CD4-positive, alpha-beta T cell treated with Interleukin-1 beta for 1 hour (primary cell): ENCODE data around the gene TSTD1.

Experiments
- DNase-seq, 2 donors: peaks; one replicate each; pipeline ENCODE4 v3.0.0-alpha.2; 2020 to 2022

Gene TSTD1, protein sequence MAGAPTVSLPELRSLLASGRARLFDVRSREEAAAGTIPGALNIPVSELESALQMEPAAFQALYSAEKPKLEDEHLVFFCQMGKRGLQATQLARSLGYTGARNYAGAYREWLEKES

GRCh38 chr1:161038523-161039153, at the start of gene TSTD1:
Gene TSTD1, minus strand, starts transcription at chr1:161038964. Its CDS starts 75 bp downstream, at chr1:161038889.
- peak; percentile 89 to 90 for DNase-seq

GRCh38 chr1:161086457-161086856, 47.7 kb upstream of the TSTD1 start:
- no peak for DNase-seq

- no peak for DNase-seq
Measured at GRCh38 chr1:161085165-161085564, 46.4 kb upstream of the TSTD1 start.

GRCh38 chr1:161084597-161084988, 45.8 kb upstream of the TSTD1 start:
- DNase-seq, result no peak

GRCh38 chr1:161083748-161084596, 45.2 kb upstream of the TSTD1 start:
- no peak for DNase-seq

- peak in 1 of 2 donors; percentile 84 for DNase-seq
Measured at GRCh38 chr1:161082996-161083747, 44.4 kb upstream of the TSTD1 start.

DNA sequence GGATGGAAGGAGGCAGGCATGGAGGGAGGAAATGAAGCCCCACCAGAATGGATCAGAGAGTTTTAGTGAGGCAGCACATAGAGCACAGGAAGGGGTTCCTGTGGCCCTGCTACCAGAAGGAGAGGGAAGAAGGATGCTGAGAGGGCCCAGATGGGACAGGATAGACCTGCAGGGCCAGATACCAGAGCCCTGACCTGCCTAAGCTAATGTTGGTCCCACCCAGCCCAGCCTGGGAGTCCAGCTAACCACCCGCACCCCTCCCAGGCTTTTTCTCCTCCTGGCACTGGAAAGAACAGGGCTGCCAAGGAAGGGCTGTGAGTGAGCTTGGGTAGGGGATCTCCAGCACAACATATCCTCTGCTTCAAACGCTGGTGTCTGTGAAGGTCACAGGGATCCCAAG, 43.7 kb upstream of the TSTD1 start:
- DNase-seq, result no peak

GRCh38 chr1:161081519-161081918, 42.8 kb upstream of the TSTD1 start:
- no peak for DNase-seq

DNA sequence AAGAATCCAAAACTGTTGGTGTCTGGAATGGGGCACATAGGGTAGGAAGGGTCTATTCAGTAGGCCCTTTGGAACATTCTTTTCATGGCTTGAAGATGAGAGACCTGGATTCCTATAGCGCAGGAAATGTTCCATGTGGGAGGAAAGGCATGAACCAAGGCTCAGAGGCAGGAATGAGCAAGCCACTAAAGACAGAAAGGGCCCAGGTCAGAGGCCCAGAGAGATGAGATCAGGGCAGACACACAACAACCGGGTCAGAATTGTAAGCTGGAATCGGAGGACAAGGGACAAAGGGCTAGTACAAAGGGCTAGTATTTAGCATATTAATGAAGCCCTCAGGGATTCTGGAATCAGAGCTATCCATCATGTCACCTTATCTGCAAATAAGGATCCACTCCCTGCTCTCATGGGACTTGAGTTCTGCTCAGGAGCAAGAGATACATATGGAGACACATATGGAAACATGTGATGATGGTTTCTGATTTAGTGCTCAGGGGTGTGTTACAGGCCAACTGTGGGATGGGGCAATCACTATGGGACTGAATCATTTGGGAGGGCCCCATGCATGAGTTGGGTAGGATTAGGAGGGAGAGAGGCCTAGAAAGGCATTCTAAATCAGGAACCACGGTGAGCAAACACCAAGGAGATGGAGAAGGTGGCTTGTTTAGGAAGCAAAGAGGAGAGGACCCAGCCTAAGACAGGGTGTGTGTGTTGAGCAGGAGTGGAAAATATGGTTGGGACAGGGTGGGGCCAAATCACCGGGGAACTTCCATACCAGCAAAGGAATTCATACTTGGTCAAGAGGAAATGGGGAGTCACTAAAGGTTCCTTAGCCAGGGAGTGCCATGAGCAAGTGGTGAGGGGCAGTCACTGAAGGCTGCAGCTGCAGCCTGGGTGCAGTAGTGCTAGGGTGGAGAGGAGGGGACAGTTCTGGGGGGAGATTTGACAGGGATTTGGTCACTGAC, 42.0 kb upstream of the TSTD1 start:
- no peak for DNase-seq

- DNase-seq, result no peak
Measured at GRCh38 chr1:161079436-161080110, 40.8 kb upstream of the TSTD1 start.

GRCh38 chr1:161077426-161077825, 38.7 kb upstream of the TSTD1 start:
- DNase-seq, result no peak

- DNase-seq, result no peak
Measured at GRCh38 chr1:161076410-161076809, 37.6 kb upstream of the TSTD1 start.

DNA sequence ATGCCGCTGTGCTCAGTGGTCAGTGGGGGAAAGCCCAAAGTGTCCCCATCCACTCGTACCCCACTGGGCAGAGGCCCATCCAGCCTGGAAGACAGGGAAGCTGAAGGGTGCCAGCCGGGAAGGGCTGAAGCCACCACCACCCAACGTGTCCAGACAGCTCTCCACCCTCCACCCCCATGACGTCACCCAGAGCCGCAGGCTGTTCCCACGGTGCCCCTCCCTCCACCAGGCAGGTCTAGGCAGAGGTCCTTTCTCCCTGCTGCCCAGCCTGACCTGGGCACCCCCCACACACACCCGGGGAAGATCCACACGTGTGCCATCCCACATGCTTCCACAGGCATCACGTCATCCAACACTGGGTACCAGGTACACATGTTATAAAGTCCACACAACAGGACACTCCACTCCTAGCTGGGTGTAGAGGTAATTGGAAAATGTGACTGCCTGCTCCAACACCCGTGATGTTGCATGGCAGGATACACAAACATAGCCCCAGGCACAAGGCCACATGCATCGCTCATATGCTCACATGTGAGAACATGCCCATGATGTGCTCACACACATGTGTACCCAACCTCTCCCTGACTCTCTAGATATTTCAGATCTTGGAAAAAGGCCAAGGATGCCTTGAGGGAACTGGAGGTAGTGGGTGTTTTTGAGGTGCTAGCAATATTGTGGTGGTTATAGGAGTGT, 36.1 kb upstream of the TSTD1 start:
- DNase-seq, result no peak

DNA sequence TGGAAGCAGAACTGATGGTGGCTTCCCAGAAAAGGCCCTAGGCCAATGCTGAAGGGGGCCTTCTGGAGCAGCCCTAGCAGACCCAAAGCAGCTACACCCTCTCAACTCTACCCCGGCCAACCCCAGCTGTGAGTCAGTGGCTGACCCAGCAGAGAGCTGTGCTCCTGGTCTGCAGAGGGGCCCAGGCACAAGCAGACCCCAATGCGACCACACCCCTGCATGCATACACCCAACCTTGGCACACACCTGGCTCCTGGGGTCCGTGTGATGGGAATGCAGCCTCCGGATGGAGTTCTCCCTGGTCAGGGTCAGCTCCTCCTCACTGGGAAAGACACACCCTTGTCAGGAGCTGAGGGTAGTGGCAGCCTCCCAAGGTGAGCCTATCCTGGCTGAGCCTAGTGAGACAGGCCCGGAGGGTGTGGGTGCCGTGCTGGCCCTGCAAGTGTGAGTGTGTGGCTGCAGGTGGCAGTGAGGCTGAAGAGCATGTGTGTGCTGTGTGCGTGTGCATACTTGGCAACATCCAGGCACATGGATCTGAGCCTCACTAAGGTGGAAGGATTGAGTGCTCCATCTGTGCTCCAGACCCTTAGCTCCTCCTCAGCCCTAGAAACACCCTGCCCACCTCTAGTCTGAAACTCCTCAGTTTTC, 34.8 kb upstream of the TSTD1 start:
- DNase-seq, result no peak

GRCh38 chr1:161072751-161073449, 34.1 kb upstream of the TSTD1 start:
- DNase-seq, result no peak

DNA sequence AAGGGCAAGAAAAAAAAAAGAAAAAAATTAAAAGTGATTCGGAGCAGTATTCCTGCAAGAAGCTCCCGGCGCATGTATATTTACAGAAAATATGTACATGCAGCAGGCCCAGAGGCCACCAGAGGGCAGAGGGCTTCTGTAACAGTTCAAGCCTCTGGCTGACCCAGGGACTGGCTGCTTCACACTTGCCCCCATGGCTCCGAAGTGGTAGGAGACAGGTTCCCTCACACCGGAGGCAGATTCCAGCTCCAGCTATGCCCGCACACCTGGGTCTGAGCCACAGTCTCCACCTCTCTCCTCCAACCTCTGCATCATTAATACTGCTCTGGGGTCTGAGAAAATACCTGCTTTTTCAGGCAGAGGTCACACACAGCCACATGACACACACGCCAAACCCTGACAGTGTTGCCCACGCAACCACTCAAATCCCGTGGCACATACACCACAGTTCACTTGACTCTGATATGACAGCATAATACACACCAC, 33.2 kb upstream of the TSTD1 start:
- peak; percentile 59 to 69 for DNase-seq

DNA sequence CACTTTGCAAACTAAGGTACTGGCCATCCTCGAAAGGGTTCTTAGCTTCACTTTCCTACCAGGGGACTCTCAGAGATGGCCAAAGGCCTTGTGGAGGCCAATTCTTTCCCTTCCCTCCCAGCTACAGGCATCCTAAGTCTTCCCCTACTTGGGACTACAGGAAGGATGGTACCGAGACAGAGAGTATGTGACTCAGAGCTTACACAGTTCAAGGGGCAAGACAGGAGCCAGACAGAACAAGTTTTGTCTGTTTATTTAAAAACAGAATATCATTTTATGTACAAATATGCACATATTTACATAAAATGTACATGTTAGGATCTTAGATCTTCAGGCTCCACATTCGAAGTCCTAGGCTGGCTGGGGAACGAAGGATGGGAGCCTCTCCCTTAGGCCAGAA, 32.0 kb upstream of the TSTD1 start:
- DNase-seq, result no peak

DNA sequence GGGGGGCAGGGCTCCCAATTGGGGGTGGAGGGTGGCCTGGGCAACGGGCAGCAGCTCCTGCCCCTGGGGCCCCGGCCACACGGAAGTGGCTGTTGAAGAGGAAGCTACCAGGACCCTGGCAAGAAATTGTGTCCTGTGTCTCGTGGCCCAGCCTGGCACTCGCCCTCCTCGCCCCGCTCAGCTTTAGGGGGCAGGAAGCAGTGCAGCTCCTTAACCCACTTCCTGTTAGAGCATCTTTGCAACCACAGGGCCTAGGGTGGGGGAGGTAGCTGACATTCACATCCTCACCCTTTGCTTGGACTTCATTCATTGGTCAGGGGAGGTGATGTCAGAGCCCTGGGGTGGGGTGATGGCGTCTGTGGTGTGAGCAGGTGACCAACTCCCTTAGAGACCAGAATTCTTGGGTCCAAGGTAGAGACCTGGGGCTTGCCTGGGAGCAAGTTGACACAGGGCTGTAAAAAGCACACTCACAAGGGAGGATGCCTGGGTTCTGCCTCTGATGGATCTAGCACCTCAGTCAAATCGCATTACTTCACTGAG, 31.0 kb upstream of the TSTD1 start, which contains the start of gene ARHGAP30:
Gene ARHGAP30 (minus strand): TSS at position 161 of the 540 bp plus-strand sequence. CDS start 267 bp downstream, outside the sequence.
- DNase-seq, result peak; percentile 94 to 95

DNA sequence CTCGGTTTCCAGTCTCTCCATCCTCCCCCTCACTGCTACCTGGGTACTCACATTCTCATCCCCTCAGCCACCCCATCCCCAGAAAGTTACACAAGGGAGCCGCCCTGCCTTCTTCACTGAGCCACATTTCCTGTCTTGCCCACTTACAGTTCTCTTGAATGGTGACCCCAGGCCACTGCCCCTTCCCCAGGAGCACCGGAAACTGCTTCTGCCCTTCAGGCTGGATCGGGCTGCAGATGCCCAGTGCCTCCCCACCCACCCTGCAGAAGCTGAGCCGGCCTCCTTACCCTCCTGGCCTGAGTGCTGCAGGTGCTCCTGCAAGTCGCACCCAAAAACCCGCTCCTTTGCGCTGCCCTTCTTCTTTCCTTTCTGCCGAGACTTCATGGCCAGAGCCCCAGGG, 30.5 kb upstream of the TSTD1 start:
- DNase-seq, result peak in 1 of 2 donors; percentile 13
